Measurements from ENCODE around the gene RPTOR. TPM values are rescaled to one million over a fixed set of nuclear protein-coding genes. Genes with fewer than 3 reads are reported as not detected.

The RPTOR gene
- polyA plus RNA-seq, 1 donor (not counting 4 experiments of a cell fraction or from before 2014, with no cell fraction given) = 4.0 TPM

GRCh38 chr17:80673152-80673920 is 128.7 kb downstream of the RPTOR start:
- Histone ChIP-seq H3K4me1 (ENCODE audit: control insufficient read depth, extremely low read depth, insufficient read depth, low read length) (peaks cover 6% of the 10 kb centered on the region), H3K36me3 (ENCODE audit: control insufficient read depth in 2 of 2, extremely low read depth in 1 of 2, insufficient read depth in 2 of 2, low read length in 2 of 2) (no peaks in the 10 kb centered on the region), H3K27me3 (ENCODE audit: control insufficient read depth, extremely low read depth, insufficient read depth, low read length) (no peaks in the 10 kb centered on the region), H3K4me2 (ENCODE audit: control insufficient read depth, extremely low read depth, insufficient read depth, low read depth, low read length) (no peak overlapping the region), H3K9me3 (ENCODE audit: control insufficient read depth, low read depth, low read length) (no peaks in the 10 kb centered on the region), H3K4me3 (ENCODE audit: control insufficient read depth in 2 of 3, extremely low read depth in 1 of 3, insufficient read depth in 2 of 3, low read depth in 1 of 3, low read length in 3 of 3) (no peak overlapping the region), H4K20me1 (ENCODE audit: control insufficient read depth, extremely low read depth, insufficient read depth, low read length) (peaks cover 8% of the 10 kb centered on the region), H2AFZ (ENCODE audit: control insufficient read depth, low read length) (no peak overlapping the region), H3K9me1 (ENCODE audit: control insufficient read depth, extremely low read depth, insufficient read depth, low read length) (no peaks in the 10 kb centered on the region), H3K27ac (ENCODE audit: control insufficient read depth, insufficient read depth, low read length) (no peak overlapping the region), H3K79me2 (ENCODE audit: control insufficient read depth, insufficient read depth, low read length) (peaks cover 18% of the 10 kb centered on the region), H3K9ac (ENCODE audit: control insufficient read depth, extremely low read depth, insufficient read depth, low read length) (no peak overlapping the region)
- dilution Hi-C loops (cut with MboI; ENCODE audit: extremely low pct_ligation_motif_present, low sequenced_read_pairs) = no loop called here
- DNase-seq (ENCODE audit: low read depth, low spot score) (no peak), FAIRE-seq (no peak)
- no peak for TF ChIP-seq EZH2 (IDR thresholded peaks at IDR 0.05; ENCODE audit: low read length)
- TF ChIP-seq CTCF (optimal IDR thresholded peaks at IDR 0.05 in 1 of 3, IDR thresholded peaks at IDR 0.05 in 1 of 3, conservative IDR thresholded peaks at IDR 0.05 in 1 of 3; ENCODE audit: extremely low read depth in 1 of 3, insufficient read depth in 2 of 3, low read length in 3 of 3) = no peak

- peaks cover 6% of the 10 kb centered on the region for H3K4me1 ChIP-seq (ENCODE audit: control insufficient read depth, extremely low read depth, insufficient read depth, low read length)
- DNase-seq (ENCODE audit: low read depth, low spot score) (no peak), FAIRE-seq (no peak)
- no peaks in the 10 kb centered on the region for H3K27me3 ChIP-seq (ENCODE audit: control insufficient read depth, extremely low read depth, insufficient read depth, low read length)
- dilution Hi-C loops (cut with MboI; ENCODE audit: extremely low pct_ligation_motif_present, low sequenced_read_pairs) = no loop called here
- H3K4me2 ChIP-seq (ENCODE audit: control insufficient read depth, extremely low read depth, insufficient read depth, low read depth, low read length) = peak overlapping the region; percentile 18
- H4K20me1 ChIP-seq (ENCODE audit: control insufficient read depth, extremely low read depth, insufficient read depth, low read length) = peaks cover 4% of the 10 kb centered on the region
- peaks cover 17% of the 10 kb centered on the region for H3K79me2 ChIP-seq (ENCODE audit: control insufficient read depth, insufficient read depth, low read length)
- no peak overlapping the region for H3K4me3 ChIP-seq (ENCODE audit: control insufficient read depth in 2 of 3, extremely low read depth in 1 of 3, insufficient read depth in 2 of 3, low read depth in 1 of 3, low read length in 3 of 3)
- no peaks in the 10 kb centered on the region for H3K36me3 ChIP-seq (ENCODE audit: control insufficient read depth in 2 of 2, extremely low read depth in 1 of 2, insufficient read depth in 2 of 2, low read length in 2 of 2)
- no peak for TF ChIP-seq EZH2 (IDR thresholded peaks at IDR 0.05; ENCODE audit: low read length)
- no peak for TF ChIP-seq CTCF (optimal IDR thresholded peaks at IDR 0.05 in 1 of 3, IDR thresholded peaks at IDR 0.05 in 1 of 3, conservative IDR thresholded peaks at IDR 0.05 in 1 of 3; ENCODE audit: extremely low read depth in 1 of 3, insufficient read depth in 2 of 3, low read length in 3 of 3)
- no peak overlapping the region for H3K27ac ChIP-seq (ENCODE audit: control insufficient read depth, insufficient read depth, low read length)
- no peak overlapping the region for H3K9ac ChIP-seq (ENCODE audit: control insufficient read depth, extremely low read depth, insufficient read depth, low read length)
- H2AFZ ChIP-seq (ENCODE audit: control insufficient read depth, low read length) = no peak overlapping the region
- no peaks in the 10 kb centered on the region for H3K9me1 ChIP-seq (ENCODE audit: control insufficient read depth, extremely low read depth, insufficient read depth, low read length)
- no peaks in the 10 kb centered on the region for H3K9me3 ChIP-seq (ENCODE audit: control insufficient read depth, low read depth, low read length)
Measured at GRCh38 chr17:80675438-80676095, 130.9 kb downstream of the RPTOR start.

Measured in keratinocyte (primary cell).